Cerebellar nuclear complex (tissue), 1 donor: ENCODE data around the gene FAM3C.
"Not testable (repeated sequence)": the region's sequence is repeated elsewhere in the genome, so short reads cannot be mapped to it uniquely, and the experiment has no call there.

Source experiments
- DNase-seq, 2 experiments: peaks; one replicate each; lab custom pipeline; 2025; lab: John Stamatoyannopoulos, UW

FAM3C gene

GRCh38 chr7:121395961-121396757 lies at the start of gene FAM3C:
FAM3C (minus strand) TSS chr7:121396308; CDS start chr7:121382969, 13,339 bp downstream.
- peak in 1 of 2 experiments; percentile 51 for DNase-seq

GRCh38 chr7:121442845-121443244 lies 46.7 kb upstream of the FAM3C start:
- no peak for DNase-seq

- no peak for DNase-seq
Observed at GRCh38 chr7:121440857-121441503, 44.9 kb upstream of the FAM3C start.

GRCh38 chr7:121438043-121438955 lies 42.2 kb upstream of the FAM3C start:
- DNase-seq = not testable (repeated sequence)

GRCh38 chr7:121437470-121437869 lies 41.4 kb upstream of the FAM3C start:
- DNase-seq = no peak

- DNase-seq = no peak
Observed at GRCh38 chr7:121436688-121437087, 40.6 kb upstream of the FAM3C start.

- DNase-seq = no peak
Observed at GRCh38 chr7:121436136-121436535, 40.0 kb upstream of the FAM3C start.

- DNase-seq = no peak
Observed at GRCh38 chr7:121433775-121434174, 37.7 kb upstream of the FAM3C start.

GRCh38 chr7:121432486-121432885 lies 36.4 kb upstream of the FAM3C start:
- DNase-seq = not testable (repeated sequence)

- no peak for DNase-seq
Observed at GRCh38 chr7:121431996-121432395, 35.9 kb upstream of the FAM3C start.

- DNase-seq = no peak
Observed at GRCh38 chr7:121431389-121431995, 35.4 kb upstream of the FAM3C start.

- no peak for DNase-seq
Observed at GRCh38 chr7:121430558-121430957, 34.5 kb upstream of the FAM3C start.

GRCh38 chr7:121429798-121430197 lies 33.7 kb upstream of the FAM3C start:
- DNase-seq = no peak

- no peak for DNase-seq
Observed at GRCh38 chr7:121428855-121429489, 32.9 kb upstream of the FAM3C start.

- not testable (repeated sequence) for DNase-seq
Observed at GRCh38 chr7:121421743-121422142, 25.6 kb upstream of the FAM3C start.

- DNase-seq = no peak
Observed at GRCh38 chr7:121420976-121421375, 24.9 kb upstream of the FAM3C start.

- no peak for DNase-seq
Observed at GRCh38 chr7:121419201-121420148, 23.4 kb upstream of the FAM3C start.

GRCh38 chr7:121416533-121416932 lies 20.4 kb upstream of the FAM3C start:
- DNase-seq = no peak

- DNase-seq = no peak
Observed at GRCh38 chr7:121414436-121414835, 18.3 kb upstream of the FAM3C start.

- DNase-seq = no peak
Observed at GRCh38 chr7:121411597-121411979, 15.5 kb upstream of the FAM3C start.
